K562 (cell line): ENCODE results near the gene CCDC117. TPM values are rescaled to one million over a fixed set of nuclear protein-coding genes. Genes with fewer than 3 reads are reported as not detected.

ENCODE experiments used
- ATAC-seq: fragments of 200-7000 bp; cut with Tn5 transposase; 3 replicates; pipeline ENCODE4 v1.9.1; 2020; ENCODE audit warnings: moderate library complexity
- BruUV-seq: library from RNA; stranded (reverse); fragments of 400-500 nt; replicated peaks from 2 replicates; lab custom pipeline; 2021; lab: Mats Ljungman, UMichigan
- CTCF ChIA-PET: fragments of 300-600 bp; formaldehyde crosslinking; extraction: SDS; loops from one replicate; lab custom pipeline; 2021; ENCODE audit warnings: low intra/inter-chr PET ratio; lab: Yijun Ruan, JAX
- POLR2A ChIA-PET: fragments of 300-600, 350-650 bp; sonication (Branson Sonifier 250); formaldehyde crosslinking; extraction: SDS; loops from one replicate; lab custom pipeline; 2021; ENCODE audit warnings: antibody characterized with exemption, inconsistent platforms; lab: Yijun Ruan, JAX
- DNase-seq, 4 experiments: peaks; one replicate each; pipeline versions ENCODE4 v3.0.0 to v3.0.0-alpha.2; 2011 to 2018; ENCODE audit warnings: low spot score in 3 of 4, mixed read lengths in 3 of 4; ENCODE audit errors: extremely low read depth in 1 of 4
- FAIRE-seq: peaks from 2 replicates; lab custom pipeline; 2011; peaks lifted over from hg19 to GRCh38; lab: Jason Lieb, UNC
- H2AFZ ChIP-seq: 2 replicates; pipeline ENCODE4 v1.6.0; 2011; ENCODE audit warnings: low read depth, low read length, control low read depth, inconsistent platforms
- H3K27ac ChIP-seq: fragments of 200-600 bp; 3 replicates; pipeline ENCODE4 v1.8.0; 2011; ENCODE audit warnings: low read depth, mild to moderate bottlenecking, control low read depth, inconsistent platforms, low read length, moderate library complexity, mixed read lengths; ENCODE audit errors: extremely low read depth
- H3K27me3 ChIP-seq, 2 experiments: fragments of 300-600 bp in 1 of 2; 2 replicates in 1 of 2; 3 replicates in 1 of 2; pipeline versions ENCODE4 v1.6.0 to v1.8.0; 2011; ENCODE audit warnings: inconsistent platforms in 2 of 2, low read length in 2 of 2, mild to moderate bottlenecking in 1 of 2, mixed read lengths in 1 of 2, moderate library complexity in 1 of 2; ENCODE audit not compliant: control insufficient read depth in 2 of 2, insufficient read depth in 2 of 2
- H3K36me3 ChIP-seq: fragments of 300-600 bp; 3 replicates; pipeline ENCODE4 v1.8.0; 2011; ENCODE audit warnings: mild to moderate bottlenecking, low read length, inconsistent platforms; ENCODE audit not compliant: control insufficient read depth, insufficient read depth
- H3K4me1 ChIP-seq, 2 experiments: fragments of 200-600 bp in 1 of 2; replicated peaks in 1 of 2; 2 replicates in 1 of 2; 3 replicates in 1 of 2; pipeline versions ENCODE4 v1.5.1 to v1.8.0; 2011; ENCODE audit warnings: inconsistent platforms in 2 of 2, low read length in 2 of 2, mild to moderate bottlenecking in 1 of 2, mixed read lengths in 1 of 2, moderate library complexity in 1 of 2; ENCODE audit not compliant: control insufficient read depth in 2 of 2, insufficient read depth in 2 of 2
- H3K4me2 ChIP-seq: 2 replicates; pipeline ENCODE4 v1.6.1; 2011; ENCODE audit warnings: low read length, control low read depth, inconsistent platforms, mixed read lengths; ENCODE audit not compliant: insufficient read depth
- H3K4me3 ChIP-seq: fragments of 200-600 bp; sonication (generic), shearing (Covaris generic); 2 replicates; pipeline ENCODE4 v1.5.1; 2016; ENCODE audit warnings: control low read depth, inconsistent platforms
- H3K79me2 ChIP-seq: fragments of 200-600 bp; 3 replicates; pipeline ENCODE4 v1.8.0; 2011; ENCODE audit warnings: low read length, inconsistent platforms; ENCODE audit not compliant: control insufficient read depth, insufficient read depth
- H3K9ac ChIP-seq, 2 experiments: 2 replicates each; pipeline versions ENCODE4 v1.6.0 to v1.6.1; 2011; ENCODE audit warnings: low read depth in 2 of 2, low read length in 2 of 2, control low read depth in 1 of 2, inconsistent platforms in 1 of 2, mild to moderate bottlenecking in 1 of 2, mixed read lengths in 1 of 2; ENCODE audit not compliant: insufficient read depth in 1 of 2
- H3K9me1 ChIP-seq: one replicate; pipeline ENCODE4 v1.6.0; 2011; ENCODE audit warnings: inconsistent platforms, mild to moderate bottlenecking, low read length, moderate library complexity; ENCODE audit not compliant: control insufficient read depth, insufficient read depth
- H3K9me3 ChIP-seq: replicated peaks from 2 replicates; pipeline ENCODE4 v1.5.1; 2011; ENCODE audit warnings: low read depth, low read length, inconsistent platforms; ENCODE audit not compliant: control insufficient read depth, insufficient read depth
- H4K20me1 ChIP-seq: replicated peaks from 2 replicates; pipeline ENCODE4 v1.6.1; 2011; ENCODE audit warnings: low read length, inconsistent platforms, mixed read lengths; ENCODE audit not compliant: control insufficient read depth, insufficient read depth
- ETV6 ChIP-seq, 3 experiments: fragments of 150-350 bp in 1 of 3; sonication (generic) in 1 of 3; formaldehyde crosslinking in 1 of 3; IDR thresholded peaks; 2 replicates each; pipeline versions ENCODE4 v1.6.1 to v1.8.0; 2014 to 2022; ENCODE audit warnings: borderline replicate concordance in 2 of 3, low read depth in 2 of 3, antibody characterized with exemption in 1 of 3, low read length in 1 of 3, mild to moderate bottlenecking in 1 of 3, missing genetic modification reagents in 1 of 3
- JUND ChIP-seq, 2 experiments: IDR thresholded peaks; 2 replicates in 1 of 2; 3 replicates in 1 of 2; pipeline ENCODE4 v1.6.1; 2011; ENCODE audit warnings: borderline replicate concordance in 2 of 2, low read depth in 2 of 2, low read length in 2 of 2, improper control_type of control experiment in 1 of 2, missing biosample characterization in 1 of 2, missing genetic modification characterization in 1 of 2, missing genetic modification reagents in 1 of 2
- WGBS: fragments of 100-300 bp; shearing (Covaris generic); methylation state at CpG from one replicate; pipeline ENCODE4 v1.1.6; 2016; ENCODE audit warnings: low coverage, mixed read lengths; ENCODE audit not compliant: insufficient coverage; ENCODE audit errors: missing lambda C conversion rate; 5-methylcytosine and 5-hydroxymethylcytosine counted together
- in situ Hi-C: fragments of 300-500 bp; cut with MboI; formaldehyde crosslinking; loops from 4 replicates; pipeline ENCODE4 v1.15.0; 2018; ENCODE audit warnings: inconsistent platforms, mixed read lengths
- intact Hi-C: fragments of 100-400 bp; cut with micrococcal nuclease; formaldehyde crosslinking; loops from 2 replicates; pipeline ENCODE4 v1.14.2; 2022
- polyA plus RNA-seq, 8 experiments: library from polyadenylated mRNA; depleted of rRNA in 4 of 8; stranded (reverse) in 5 of 8; unstranded in 3 of 8; fragments of >200 nt; fragmentation: Nextera tagmentation in 2 of 8; fragmentation: Illumina TruSeq in 1 of 8; extraction: Ambion mirVana in 2 of 8; extraction: Trizol in 1 of 8; gene quantifications; 2 replicates each; pipeline versions ENCODE4 v1.2.1 to v1.2.3, GENCODE V29; 2011 to 2014; ENCODE audit warnings: inconsistent platforms in 1 of 8, missing spikeins in 1 of 8
- total RNA-seq, 7 experiments: library from RNA; depleted of rRNA in 6 of 7; stranded (reverse); fragments of >200 nt in 6 of 7; fragmentation: Illumina TruSeq in 2 of 7; extraction: Trizol in 2 of 7; gene quantifications; 2 replicates each; pipeline versions ENCODE4 v1.2.1 to v1.2.3, GENCODE V29; 2011 to 2021; ENCODE audit warnings: low replicate concordance in 1 of 7

The CCDC117 gene
- total and polyA plus RNA-seq, 9 of the 15 experiments (the other 6 are each of a cell fraction or from before 2014, with no cell fraction given): 5.7 to 23.3 (median 15.8) TPM

- peaks cover 20% of the 10 kb centered on the region for H3K79me2 ChIP-seq
- H3K9me1 ChIP-seq: no peaks in the 10 kb centered on the region
- intact Hi-C loops (no loop called here), in situ Hi-C loops (no loop called here)
- peaks cover 3 to 6% of the 10 kb centered on the region in 2 experiments; a peak in 2 of 5 replicates for H3K4me1 ChIP-seq
- no peak overlapping the region for H3K4me3 ChIP-seq
- H4K20me1 ChIP-seq: no peaks in the 10 kb centered on the region
- peaks cover 6% of the 10 kb centered on the region; the same call in 1 of the 3 replicates for H3K36me3 ChIP-seq
- no TSS peak for BruUV-seq
- TF ChIP-seq JUND (IDR thresholded peaks at IDR 0.05; ENCODE audit: borderline replicate concordance, low read depth, low read length): no peak
- TF ChIP-seq JUND (tag; IDR thresholded peaks at IDR 0.05; ENCODE audit: borderline replicate concordance, low read depth, low read length): no peak
- no peak for TF ChIP-seq ETV6 (IDR thresholded peaks at IDR 0.05; ENCODE audit: borderline replicate concordance in 1 of 2, low read depth in 2 of 2, low read length in 1 of 2)
- no peak for TF ChIP-seq ETV6 (CRISPR knock-in tag; IDR thresholded peaks at IDR 0.05; ENCODE audit: borderline replicate concordance)
- H3K9ac ChIP-seq: no peak overlapping the region
- no peaks in the 10 kb centered on the region for H3K27me3 ChIP-seq
- CTCF ChIA-PET: no interaction called here
- no peak overlapping the region for H3K27ac ChIP-seq
- DNase-seq: no peak
- POLR2A ChIA-PET: interaction anchor here (1.5 kb wide), 1 partner anchor 31 kb away, joined by 3 read pairs; the partner anchor contains the start of gene XBP1
- peak overlapping the region; percentile 45; the same call in 1 of the 2 replicates for H2AFZ ChIP-seq
- no peak for ATAC-seq
- FAIRE-seq: no peak
- 80% methylated on average over 14 of the region's 14 CpGs for WGBS
- H3K4me2 ChIP-seq: no peak overlapping the region
- H3K9me3 ChIP-seq: no peaks in the 10 kb centered on the region
Observed at GRCh38 chr22:28769394-28770085, 3.0 kb upstream of the CCDC117 start.
